Activated CD4-positive, CD25-positive, alpha-beta regulatory T cell treated with anti-CD3 and anti-CD28 coated beads, Interleukin-2, amount 50 U/mL, for 16 hours (primary cell): Measurements from ENCODE around the gene HHIPL1.

Experiments
- DNase-seq: peaks from one replicate; pipeline ENCODE4 v3.0.0-alpha.2; 2020; ENCODE audit warnings: low read depth, low spot score

The HHIPL1 gene

DNA sequence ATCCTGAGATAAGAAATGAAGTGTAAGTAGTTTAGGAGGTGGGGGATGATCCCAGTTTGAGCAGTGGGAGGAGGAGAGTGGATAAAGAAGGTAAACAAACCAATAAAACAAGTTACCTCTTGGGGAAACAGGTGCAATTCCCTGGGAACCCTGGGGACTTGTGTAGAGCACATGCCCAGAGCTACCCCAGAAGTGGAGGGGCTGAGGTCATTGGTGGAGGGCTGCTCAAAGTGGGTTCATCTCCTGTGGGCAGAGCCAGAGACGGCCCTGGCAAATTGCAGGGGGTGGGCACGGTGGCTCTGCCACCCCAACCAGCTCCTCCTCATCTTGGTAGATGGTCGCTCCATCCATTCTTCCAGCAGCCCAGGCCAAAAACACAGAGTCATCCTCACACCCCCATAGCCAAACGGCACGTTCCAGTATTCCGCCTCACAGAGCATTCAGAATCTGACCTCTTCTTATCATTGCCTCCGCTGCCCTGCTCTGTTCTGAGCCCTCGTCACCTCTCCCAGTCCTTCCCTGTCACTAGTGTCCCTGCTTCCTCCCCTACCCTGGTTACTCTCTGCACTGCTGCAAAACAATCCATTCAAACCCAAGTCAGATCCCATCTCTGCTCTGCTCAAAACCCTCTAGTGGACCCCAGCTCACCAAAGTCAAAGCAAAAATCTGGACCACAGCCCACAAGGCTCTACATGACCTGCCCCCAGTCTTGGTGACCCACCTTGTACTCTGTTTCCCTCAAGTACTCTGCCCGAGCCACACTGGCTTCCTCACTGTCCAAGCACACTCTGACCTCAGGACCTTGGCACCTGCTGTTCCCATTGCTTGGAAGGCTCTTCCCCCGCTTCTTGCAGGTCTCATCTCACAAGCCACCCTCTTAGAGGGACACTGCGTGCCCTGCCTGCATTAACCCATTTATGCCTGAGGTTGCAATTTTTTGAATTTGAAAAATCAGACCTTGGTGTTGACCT, 44.6 kb downstream of the HHIPL1 start:
- DNase-seq, result no peak

- no peak for DNase-seq
Measured at GRCh38 chr14:99690636-99691035, 45.7 kb downstream of the HHIPL1 start.

- no peak for DNase-seq
Measured at GRCh38 chr14:99691111-99691885, 46.4 kb downstream of the HHIPL1 start.

- DNase-seq, result no peak
Measured at GRCh38 chr14:99693918-99694317, 49.0 kb downstream of the HHIPL1 start.

- DNase-seq, result no peak
Measured at GRCh38 chr14:99696929-99697328, 52.0 kb downstream of the HHIPL1 start.

DNA sequence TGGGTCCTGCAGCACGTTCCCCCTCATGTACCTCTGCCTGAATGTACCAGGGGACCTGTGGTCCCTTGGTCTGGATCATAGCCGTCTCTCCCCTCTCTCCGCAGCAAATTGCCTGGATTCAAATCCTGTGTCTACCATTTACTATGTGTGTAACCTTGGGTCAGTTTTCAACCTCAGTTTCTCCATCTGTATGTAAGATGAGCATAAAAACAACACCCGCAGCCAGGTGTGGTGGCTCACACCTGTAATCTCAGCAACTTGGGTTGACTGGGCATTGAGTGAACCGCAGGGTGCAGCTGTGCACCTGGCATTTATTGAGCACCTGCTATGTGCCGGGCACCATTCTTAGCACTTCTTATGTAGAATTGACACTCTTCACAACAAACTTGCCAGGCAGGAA, 53.3 kb downstream of the HHIPL1 start:
- no peak for DNase-seq

- no peak for DNase-seq
Measured at GRCh38 chr14:99698642-99699041, 53.7 kb downstream of the HHIPL1 start.

- DNase-seq, result no peak
Measured at GRCh38 chr14:99699085-99699760, 54.3 kb downstream of the HHIPL1 start.

DNA sequence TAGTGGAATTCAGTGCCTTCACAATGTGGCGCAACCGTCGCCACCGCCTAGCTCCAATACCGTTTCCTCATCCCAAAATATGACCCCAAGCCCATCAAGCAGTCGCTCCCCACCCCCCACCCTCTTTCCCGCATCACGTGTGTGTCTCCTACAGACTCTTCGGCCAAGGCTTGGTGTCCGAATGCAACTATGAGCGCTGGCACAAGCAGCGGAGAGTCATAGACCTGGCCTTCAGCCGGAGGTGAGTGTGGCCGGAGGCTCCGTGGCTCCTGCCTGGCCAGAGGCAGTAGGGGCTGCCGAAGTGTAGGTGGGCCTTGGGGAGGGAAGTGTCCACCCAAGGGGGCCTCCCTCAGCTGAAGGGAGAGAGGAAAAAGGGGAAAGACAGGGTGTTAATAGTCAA, 54.9 kb downstream of the HHIPL1 start:
- DNase-seq, result no peak

- no peak for DNase-seq
Measured at GRCh38 chr14:99700379-99700778, 55.5 kb downstream of the HHIPL1 start.

- no peak for DNase-seq
Measured at GRCh38 chr14:99701260-99701659, 56.3 kb downstream of the HHIPL1 start.

- no peak for DNase-seq
Measured at GRCh38 chr14:99702115-99702514, 57.2 kb downstream of the HHIPL1 start.

DNA sequence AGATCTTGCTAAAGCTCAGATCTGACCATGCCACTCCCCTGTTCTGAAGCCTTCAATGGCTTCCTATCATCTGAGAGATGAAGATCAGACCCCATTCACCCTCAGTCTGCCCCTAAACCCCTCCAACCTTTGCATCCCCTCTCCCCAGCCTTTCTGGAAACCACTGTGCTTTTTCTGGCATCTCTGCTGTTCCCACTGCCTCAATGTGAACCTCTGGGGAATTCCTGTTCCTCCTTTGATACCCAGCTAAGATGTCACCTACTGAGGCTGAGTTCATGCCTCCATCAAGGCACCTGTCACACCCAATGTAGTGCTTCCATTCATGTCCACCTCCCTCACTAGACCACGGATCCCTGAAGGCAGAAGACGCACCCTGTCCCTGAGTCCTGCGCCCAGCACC, 58.5 kb downstream of the HHIPL1 start:
- no peak for DNase-seq

DNA sequence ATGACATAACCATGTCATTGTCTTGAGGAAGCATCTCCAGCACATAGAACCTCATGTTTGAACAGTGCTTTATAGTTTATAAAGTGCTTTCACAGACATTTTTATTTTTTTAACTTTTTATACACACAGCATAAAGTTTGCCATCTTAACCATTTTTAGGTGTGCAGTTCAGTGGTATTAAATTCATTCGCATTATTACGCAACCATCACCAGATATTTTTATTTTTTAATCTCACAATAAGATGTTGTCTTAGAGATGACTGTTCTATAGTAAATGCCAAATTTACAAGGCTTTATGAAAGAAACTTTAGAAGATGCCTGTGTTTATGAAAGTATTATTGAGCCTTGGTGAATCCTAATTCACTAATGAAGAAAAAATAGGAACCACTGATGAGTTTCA, 59.1 kb downstream of the HHIPL1 start:
- no peak for DNase-seq

- no peak for DNase-seq
Measured at GRCh38 chr14:99706107-99706900, 61.4 kb downstream of the HHIPL1 start.

- DNase-seq, result no peak
Measured at GRCh38 chr14:99707420-99707819, 62.5 kb downstream of the HHIPL1 start.

DNA sequence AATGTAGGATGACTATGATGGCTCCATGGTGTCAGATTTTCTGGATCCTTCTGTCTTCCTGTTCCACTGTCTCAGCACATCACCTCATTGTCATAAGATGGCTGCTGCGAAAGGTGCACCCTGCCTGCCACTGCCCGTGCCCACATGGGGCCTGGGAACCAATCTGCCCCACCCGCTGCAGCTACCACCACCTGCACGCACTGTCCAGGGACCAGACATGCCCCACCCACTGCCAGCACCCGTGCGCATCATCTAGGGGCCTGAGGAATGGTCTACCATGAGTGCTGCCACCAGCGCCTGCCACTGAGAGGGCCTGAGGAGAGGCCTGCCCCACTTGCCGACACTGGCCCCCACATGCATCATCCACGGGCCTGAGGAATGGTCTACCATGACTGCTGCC, 63.0 kb downstream of the HHIPL1 start:
- DNase-seq, result no peak

- DNase-seq, result no peak
Measured at GRCh38 chr14:99708449-99708848, 63.5 kb downstream of the HHIPL1 start.

GRCh38 chr14:99713972-99714371, 69.0 kb downstream of the HHIPL1 start:
- no peak for DNase-seq

GRCh38 chr14:99715266-99716000, 70.5 kb downstream of the HHIPL1 start:
- no peak for DNase-seq
